HG02885 (cell line): Measurements from ENCODE around the gene ATP8A1.
A peak's percentile ranks its signal among the peaks of the same experiment; 100 is the strongest.

Experiments used
- ATAC-seq: cut with Tn5 transposase; IDR thresholded peaks from one replicate; pipeline ENCODE4 v1.9.1; 2021; ENCODE audit warnings: mild to moderate bottlenecking; ENCODE audit not compliant: unreplicated experiment, poor library complexity

Gene ATP8A1

DNA sequence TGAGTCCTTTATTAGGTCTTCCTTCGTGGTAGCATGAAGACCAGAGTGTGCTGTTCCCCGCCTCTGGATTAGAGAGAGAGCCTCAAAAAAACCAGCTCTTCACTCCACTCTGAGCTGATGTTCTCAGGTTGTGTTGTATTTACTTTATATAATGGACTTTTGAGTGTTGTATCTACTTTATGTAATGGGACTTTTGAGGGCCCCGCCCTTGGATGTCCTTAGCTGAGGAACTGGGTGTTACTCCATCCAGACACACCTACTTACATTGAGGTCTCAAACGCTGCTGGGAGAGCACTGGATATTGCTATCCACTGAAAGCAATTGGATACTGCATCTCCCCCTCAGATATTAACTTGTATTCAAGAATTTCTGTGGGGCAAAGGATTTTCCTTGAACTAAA, 28.2 kb downstream of the ATP8A1 start:
- no peak for ATAC-seq

DNA sequence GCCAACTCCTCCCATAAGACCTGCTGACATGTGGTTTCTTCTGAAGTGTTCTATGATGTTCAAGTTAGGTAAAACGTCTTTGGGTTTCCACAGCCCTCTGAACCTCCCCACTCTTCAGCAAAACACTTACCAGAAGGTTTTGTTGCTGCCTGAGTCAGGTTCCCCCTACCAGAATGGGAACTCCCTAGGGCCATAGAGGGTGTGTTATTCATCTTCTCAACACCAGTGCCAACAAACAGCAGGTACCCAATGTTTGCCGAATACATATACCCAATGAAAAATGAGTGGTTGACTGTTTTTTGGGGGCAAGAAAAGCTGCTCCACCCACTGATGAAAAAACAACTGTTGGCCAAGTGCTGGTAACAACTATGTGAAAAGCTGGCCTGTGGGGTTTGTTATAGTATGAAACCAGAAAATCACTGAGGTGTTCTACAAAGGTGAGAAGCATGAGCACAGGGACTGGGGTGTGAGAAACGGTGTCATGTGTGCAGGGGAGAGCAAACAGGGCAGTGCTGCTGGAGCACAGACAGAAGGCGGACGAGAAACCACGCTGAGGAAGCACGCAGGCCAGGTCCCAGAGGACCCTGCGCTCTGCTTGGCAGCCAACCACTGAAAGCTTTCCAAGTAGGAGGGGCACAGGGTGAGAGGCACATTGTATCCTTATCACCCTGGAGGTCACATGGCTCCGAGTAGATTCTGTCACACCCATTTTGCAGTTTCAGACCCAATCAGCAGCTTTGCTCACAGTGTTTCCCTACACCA, 28.8 kb downstream of the ATP8A1 start:
- ATAC-seq, result peak; percentile 89

DNA sequence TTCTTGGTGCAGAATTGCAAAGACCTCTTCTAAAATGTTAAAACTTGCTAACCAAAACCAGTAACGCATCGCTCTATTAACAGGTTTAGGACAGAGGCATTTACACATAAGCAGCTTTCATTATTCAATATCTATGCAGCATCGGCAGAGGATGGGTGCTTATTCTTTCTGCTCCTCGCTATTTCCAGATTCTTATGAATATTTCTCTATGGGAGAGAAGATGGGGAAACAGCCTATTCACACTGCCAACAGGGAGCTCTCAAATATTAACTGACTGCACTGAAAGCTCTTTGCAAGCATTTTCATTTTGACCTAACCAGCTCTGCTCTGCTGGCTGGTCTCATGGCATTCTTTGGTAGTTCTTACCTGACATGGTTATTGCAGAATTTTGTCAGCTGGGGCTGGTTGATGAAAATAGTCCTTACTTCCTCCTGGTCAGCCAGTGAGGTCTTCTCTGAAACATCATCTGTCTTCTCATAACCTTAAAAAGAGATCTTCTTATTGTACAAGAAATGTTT, 30.2 kb downstream of the ATP8A1 start:
- peak; percentile 15 for ATAC-seq

DNA sequence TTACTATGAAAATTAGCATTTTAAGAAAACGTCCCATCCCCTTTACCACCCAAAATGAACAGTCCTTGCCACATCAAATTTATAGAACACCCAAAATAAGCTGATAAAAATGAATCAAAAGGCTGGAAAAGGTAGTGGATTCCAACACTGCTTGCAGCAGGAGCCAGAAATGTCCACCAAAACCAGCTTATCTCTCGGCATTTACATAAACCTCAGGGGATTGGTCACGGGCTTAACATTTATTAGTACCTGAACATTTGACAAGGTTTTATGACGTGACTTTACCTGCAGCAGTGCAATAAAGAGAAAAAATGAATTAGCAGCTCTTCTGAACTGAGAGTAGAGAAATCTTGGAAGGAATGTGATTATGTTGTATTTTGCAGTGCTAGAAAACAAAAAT, 31.6 kb downstream of the ATP8A1 start:
- no peak for ATAC-seq

DNA sequence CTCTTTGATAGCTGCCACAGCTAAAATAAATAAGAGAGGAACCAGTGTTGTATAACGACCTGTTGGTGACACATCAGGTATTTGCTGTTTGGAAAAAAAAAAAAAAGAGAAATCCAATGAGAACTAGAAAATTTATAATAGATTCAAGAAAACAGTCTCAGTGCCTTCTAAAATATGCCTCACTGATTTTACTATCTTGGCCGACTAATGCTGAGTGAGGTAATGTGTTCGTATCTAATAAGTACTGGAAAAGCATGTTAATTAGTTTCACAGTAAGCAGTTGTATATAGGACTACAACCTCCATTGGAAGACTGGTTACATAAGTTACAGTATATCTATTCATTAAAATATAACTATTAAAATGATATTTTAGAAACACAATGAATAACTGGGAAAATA, 32.4 kb downstream of the ATP8A1 start:
- no peak for ATAC-seq

DNA sequence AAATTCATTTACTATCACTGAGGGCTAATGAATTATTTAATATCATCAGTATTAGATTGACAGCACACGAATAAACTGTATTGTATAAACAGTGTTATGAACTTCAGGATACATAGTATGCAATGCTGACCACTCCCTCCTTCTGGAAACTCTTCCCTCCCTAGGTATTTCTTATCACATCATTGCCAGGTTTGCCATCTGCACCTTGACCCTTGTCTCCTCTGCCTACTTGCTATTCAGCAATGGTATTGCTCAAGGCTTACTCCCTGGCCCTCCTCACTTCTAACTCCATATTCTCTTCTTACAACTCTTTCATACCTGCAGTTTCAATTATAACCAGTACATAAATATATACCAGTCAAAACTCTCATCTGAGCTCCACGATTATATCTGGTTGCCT, 38.9 kb downstream of the ATP8A1 start:
- no peak for ATAC-seq

DNA sequence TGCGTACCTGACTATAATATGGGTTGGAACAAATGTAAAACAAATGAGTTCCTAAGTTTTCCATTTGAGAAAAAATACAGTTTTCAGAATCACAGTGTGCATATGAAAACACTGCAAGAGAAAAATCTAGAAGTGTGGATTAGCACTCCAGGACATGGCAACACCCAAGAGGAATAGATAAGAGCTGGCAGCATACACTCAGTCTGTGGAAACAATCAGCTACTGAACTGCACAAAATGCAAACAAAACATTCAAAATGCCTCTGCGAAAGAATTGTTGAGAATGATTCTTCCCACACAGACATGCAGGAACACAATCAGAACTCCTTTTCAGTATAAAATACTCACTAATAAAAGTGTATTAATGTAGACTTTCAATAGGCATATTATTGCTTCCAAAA, 39.9 kb downstream of the ATP8A1 start:
- no peak for ATAC-seq

DNA sequence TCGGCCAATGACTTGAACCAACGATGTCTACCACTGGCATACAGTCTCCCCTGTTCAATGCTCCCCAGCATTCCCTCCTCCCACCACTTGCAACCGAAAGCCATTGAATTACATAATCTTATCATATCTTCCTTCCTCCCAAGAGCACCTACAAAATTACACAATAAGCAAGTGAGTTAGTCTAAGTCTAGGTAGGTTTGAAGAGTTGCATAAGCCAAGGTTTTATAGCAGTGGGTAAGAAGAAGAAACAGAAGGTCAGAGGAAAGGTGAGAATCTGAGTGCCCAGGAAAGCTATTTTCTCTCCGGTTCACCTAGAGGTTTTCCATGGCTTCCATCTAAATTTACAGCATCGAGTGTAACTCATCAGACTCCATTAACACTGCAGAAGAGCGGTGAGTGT, 40.3 kb downstream of the ATP8A1 start:
- ATAC-seq, result no peak

DNA sequence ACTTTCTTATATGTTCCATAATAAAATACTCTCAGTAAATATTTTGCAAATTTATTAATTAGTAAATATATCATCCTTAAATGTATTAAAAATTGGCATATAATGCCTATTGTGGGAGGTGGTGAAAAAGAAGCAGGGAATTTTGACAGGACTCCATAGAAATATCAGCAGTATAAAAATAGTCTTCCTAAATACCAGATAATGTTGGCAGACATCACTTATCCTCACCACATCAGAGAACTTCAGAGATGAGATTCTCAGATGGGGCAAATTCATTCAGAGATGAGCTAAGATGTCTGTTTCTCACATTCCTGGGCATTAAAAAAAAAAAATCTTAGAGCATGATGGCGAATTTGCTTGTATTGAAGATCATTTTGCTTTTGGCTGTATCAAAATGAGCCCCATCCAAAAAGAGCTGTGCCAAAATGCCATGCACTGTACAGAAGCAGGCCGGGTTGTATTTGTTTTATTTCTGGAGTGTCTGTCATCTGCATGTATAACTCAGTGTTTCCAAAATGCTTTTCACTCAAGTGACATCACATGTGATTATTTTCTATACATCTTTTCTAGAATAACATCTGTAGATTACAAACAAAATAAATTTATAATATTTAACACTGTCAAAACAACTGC, 41.7 kb downstream of the ATP8A1 start:
- ATAC-seq, result no peak

DNA sequence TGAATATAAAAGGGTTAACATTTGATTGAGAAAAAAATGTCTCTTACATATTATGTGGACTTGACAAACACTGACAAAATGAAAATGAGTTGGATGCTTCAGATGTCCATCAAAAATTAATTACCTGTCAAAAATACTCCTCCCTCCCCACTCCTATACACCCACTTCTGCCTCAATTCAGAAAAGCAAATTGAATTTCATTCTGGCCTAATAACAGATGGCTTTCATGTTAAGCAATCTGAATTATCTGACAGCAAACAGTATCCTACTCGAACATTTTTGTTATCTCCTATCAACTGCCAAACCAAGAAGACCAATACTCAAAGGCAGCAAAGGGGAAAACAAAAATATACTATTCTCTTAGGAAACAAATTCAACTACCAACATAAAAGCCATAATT, 44.0 kb downstream of the ATP8A1 start:
- ATAC-seq, result no peak

DNA sequence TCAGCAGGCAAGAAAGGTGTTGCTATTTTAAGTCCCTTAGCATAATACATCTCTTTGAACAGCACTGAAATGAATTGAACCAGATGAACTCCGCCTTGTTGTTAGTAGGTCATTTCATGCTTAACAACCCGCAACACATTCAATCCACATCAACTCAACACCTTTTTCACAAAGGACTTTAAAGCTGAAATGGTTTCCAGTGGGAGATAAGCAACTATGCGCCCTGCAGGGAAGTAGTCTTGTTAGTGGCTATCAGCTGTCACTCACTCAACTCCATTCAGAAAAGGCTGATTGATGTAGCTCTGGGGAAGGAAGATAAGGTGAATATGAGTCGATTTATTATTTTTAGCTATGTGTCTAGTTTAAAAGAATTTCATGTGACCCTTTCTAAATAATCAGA, 46.0 kb downstream of the ATP8A1 start:
- ATAC-seq, result no peak

DNA sequence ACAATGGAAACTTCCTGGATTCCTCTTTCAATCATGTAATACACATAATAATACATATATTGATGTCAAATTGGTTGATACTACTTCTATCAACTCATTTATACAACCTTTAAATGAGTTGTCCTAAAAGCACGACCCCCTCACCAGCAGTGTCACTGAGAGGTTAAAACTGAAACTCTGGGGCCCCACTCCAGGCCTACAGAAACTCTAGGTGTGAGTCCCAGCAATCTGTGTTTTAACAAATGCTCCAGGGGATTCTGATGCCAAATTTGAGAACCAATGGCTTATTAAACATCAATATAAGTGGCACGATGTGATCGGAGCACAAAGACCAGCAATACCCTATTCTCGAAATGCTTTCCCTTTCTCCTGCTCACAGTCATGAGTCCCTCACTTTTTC, 47.9 kb downstream of the ATP8A1 start:
- ATAC-seq, result no peak

DNA sequence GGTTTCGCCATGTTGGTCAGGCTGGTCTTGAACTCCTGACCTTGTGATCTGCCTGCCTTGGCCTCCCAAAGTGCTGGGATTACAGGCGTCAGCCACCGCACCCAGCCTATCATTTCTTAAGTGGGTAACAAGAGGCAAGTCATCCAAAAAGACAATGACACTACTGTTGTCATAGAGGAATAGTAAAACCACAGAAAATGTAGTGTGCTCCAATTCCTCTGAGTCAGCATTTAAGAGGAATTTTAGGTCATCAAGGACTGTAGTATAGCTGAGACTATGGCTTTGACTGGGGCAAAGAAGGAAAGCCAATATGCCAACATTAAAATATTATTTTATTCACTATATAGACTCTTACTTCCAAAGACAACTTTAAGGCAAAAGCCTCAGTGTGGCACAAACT, 48.4 kb downstream of the ATP8A1 start:
- no peak for ATAC-seq

DNA sequence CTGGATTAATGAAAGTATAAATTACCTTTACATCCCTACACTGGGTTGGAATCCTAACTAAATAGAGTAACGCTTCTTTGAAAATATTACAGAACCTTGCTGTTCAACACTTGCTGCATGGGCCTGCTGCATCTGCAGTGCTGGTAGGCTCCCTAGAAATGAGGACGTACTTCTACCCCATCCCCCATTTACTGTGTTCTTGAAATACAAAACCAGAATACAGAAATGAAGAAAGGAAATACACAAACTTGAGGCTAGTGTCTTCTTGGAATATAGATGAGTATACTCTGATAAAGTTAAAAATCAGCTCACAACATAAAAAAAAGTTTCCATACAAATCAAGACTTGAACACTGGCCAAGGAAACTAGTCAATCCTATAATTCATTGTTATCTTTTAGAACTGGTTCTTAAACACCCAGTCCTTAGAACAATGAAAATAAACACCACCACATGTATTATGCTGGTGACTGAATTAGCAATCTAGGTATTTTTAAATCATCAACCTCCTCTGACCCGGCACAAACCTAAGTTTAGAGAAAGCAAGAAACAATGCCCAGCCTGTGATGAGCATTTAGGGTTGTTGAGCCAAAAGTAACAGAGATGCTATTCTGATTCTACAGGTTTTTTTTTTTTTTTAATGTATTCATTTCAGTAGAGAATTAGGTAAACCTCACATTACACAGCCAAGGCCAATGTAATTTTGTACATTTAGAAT, 49.7 kb downstream of the ATP8A1 start:
- ATAC-seq, result no peak

DNA sequence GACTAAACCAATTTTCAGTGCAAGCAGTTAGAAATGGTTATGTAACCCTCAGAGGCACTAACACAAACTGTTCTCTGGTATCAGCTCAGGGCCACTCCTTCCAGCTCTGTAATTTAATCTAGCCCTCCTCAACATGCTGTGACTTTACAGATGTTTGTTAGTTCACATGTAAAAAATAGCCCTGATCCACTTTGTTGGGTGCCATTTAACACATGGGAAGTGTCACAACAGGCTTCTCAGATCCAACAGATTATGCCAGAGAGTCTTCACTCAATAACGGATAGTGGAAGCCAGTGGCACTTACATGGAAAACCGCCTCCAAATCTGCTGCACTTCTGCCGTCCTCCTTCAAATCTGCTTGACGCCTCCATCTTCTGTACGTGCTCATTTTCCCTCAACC, 51.6 kb downstream of the ATP8A1 start:
- ATAC-seq, result no peak

DNA sequence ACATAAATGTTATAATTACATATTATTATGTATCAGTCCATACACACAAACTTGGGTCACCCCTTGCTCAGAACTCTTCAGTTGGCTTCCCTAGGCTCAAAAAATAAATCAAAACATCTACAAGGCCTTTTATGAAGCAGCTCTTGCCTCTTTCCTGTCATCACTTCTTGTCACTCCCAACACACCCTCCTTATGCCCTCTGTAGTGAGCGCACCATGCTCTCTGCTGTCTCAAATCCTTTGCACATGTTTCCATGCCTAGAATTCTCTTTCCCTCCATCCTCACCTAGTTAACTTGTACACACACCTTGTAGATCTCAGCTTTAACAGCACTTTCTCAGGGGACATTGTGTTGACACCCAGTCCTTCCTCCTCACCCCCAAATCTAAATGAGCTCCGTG, 53.0 kb downstream of the ATP8A1 start:
- ATAC-seq, result no peak

DNA sequence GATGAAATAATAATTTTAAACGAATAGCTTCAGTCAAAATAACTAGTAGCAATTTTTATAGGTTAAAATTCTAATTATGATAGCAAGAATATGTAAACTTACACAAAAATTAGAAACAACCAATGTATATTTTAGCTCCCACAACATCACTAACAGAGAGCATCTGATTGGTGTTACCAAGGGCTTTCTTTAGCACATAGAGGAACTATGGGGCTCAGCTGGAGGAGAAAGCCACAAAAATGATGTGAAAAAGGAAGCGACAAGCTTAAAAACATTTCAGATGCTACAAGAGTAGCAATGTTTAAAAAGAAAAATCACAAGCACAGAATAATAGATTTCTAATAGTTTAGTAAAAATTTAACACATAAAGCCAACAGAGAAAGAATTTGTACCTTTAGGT, 56.3 kb downstream of the ATP8A1 start:
- ATAC-seq, result peak; percentile 71

DNA sequence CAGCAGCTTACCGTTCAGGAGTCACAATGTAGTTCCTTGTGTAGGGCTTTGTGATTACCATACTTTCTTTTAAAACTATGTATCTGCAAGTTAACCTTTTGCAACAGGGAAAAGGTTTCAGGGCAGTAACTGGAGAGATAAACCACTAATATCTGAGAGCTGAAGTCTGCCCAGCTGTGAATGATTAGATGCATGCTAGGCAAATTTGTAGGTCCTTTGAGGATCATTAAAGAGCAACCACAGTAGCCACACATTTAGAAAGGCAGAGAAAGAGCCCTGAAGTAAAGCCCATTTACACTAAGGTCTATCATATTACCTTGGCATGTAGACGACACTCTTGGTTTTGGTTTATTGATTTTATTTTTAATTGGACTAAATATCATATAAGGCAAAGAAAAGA, 60.0 kb downstream of the ATP8A1 start:
- ATAC-seq, result peak; percentile 75

DNA sequence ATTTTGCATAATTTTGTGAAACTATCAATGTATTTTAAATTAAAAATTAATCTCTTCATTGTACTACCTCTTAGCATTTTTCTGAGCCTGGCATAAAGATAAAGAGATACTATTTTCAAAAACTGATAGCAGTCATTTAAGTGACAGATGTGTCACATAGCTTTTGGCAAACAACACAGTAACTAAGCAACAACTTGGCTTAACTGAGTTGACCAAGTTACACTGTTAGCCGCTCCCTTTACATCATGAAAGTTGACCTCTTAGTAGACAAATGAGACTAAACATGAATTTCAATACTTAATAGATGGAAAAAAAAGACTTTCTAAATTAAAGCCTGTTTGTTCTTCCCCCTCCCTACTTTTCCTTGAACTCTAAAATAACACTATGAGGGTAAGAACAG, 62.0 kb downstream of the ATP8A1 start:
- no peak for ATAC-seq

DNA sequence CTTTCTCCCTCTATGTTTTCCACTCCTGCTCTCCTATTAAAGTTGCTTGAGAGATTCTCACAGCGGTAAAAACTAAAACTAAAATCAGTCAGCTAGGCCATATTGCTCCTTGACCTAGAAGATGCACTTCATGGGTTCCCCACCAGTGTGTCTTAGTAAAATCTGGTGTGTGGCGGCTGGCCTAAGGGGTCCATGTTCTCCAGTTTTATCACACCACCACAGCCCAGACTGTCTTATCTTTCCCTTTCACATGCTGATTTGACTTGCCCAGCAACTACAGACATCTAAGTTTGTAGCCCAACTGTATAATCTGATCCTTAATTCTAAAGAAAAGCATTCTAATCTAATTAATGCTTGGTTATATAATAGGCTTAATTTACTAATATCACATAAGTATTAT, 68.0 kb downstream of the ATP8A1 start:
- ATAC-seq, result no peak

DNA sequence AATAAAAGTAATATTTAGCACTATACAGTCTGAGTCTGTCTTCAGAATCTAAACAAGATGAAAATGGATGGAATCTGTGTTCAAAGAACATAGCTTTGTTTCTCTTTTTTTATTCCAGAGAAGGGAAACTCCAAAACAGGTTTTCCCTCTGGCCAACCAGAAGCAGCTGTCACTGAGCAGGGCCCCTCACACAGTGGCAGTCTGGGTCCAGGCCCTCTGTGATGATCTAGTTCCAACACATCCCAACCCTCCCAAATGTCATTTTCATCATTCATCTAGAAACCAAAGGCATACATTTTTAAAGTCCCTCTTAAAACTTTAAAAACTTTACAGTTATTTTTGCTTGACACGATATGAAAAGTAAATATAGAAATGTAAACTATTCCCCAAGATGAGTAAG, 70.1 kb downstream of the ATP8A1 start:
- no peak for ATAC-seq
